Spleen (tissue), 7 donors: ENCODE results near the gene DNMT1.

Experiments
- POLR2A ChIP-seq, 3 donors: fragments of 450-650 bp; IDR thresholded peaks; one replicate each; pipeline ENCODE4 v1.5.1; 2017; ENCODE audit warnings: antibody characterized with exemption in 3 of 3, mild to moderate bottlenecking in 1 of 3
- POLR2AphosphoS5 ChIP-seq, 3 donors: sonication (generic); formaldehyde crosslinking; IDR thresholded peaks; one replicate each; pipeline ENCODE4 v1.5.1; 2017; ENCODE audit warnings: antibody characterized with exemption in 3 of 3
- TF ChIP-seq, protein P1 (sequence below), 11 experiments: fragments of 200-600 bp in 7 of 11; fragments of 450-650 bp in 4 of 11; sonication (generic) in 4 of 11; IDR thresholded peaks in 8 of 11; conservative IDR thresholded peaks in 3 of 11; 1 replicate in 7 of 11; 2 replicates in 4 of 11; pipeline versions ENCODE4 v1.4.0 to v1.8.0; 2016 to 2021; ENCODE audit warnings: antibody characterized with exemption in 11 of 11, inconsistent platforms in 4 of 11, mild to moderate bottlenecking in 1 of 11
- donor health status: DM: no; HTN: no; CAD: no; lungs with moderate emphysema.
- donor health status: DM: no; HTN: no; CAD: no.
- donor health status: DM: no; HTN: no; CAD: no.

DNA sequence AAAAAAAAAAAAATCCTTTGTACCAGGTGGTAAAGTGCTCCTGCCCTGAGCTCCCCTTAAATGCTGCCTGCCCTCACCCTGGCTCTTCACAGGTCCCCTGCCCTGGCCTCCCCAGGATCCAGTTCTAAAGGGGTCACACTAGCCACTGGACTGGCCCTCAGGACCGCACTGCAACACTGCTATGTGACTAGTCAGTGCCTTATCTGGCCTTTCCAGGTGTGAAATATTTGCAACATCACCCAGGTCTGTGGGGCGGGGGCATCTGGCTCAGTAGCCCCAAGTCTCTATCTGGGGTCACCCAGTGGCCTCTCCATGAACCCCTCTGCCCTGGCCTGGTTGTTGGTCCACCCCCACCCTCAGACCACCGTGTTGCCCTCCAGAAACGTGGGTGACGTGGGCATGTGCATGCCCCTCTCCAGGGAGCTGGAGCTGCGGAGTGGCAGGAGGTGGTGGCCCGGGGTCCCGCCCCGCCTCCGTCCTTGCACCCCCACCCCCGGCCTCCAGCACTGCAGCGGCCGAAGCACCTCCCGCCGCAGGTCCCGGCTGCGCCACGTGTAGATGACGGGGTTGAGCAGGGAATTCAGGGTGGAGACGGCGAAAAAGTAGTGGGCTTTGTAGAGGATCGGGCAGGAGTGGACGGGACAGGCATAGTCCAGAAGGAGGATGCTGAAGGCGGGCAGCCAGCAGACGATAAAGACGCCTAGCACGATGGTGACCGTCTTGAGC is 28.9 kb upstream of the DNMT1 start:
- TF ChIP-seq, protein P1, sequence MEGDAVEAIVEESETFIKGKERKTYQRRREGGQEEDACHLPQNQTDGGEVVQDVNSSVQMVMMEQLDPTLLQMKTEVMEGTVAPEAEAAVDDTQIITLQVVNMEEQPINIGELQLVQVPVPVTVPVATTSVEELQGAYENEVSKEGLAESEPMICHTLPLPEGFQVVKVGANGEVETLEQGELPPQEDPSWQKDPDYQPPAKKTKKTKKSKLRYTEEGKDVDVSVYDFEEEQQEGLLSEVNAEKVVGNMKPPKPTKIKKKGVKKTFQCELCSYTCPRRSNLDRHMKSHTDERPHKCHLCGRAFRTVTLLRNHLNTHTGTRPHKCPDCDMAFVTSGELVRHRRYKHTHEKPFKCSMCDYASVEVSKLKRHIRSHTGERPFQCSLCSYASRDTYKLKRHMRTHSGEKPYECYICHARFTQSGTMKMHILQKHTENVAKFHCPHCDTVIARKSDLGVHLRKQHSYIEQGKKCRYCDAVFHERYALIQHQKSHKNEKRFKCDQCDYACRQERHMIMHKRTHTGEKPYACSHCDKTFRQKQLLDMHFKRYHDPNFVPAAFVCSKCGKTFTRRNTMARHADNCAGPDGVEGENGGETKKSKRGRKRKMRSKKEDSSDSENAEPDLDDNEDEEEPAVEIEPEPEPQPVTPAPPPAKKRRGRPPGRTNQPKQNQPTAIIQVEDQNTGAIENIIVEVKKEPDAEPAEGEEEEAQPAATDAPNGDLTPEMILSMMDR (IDR thresholded peaks at IDR 0.05 in 8 of 11, conservative IDR thresholded peaks at IDR 0.05 in 3 of 11): no peak
- TF ChIP-seq POLR2AphosphoS5 (IDR thresholded peaks at IDR 0.05): no peak
- TF ChIP-seq POLR2A (IDR thresholded peaks at IDR 0.05): no peak
